Adipose tissue (tissue), 3 donors: ENCODE results near the gene NUDT17. TPM values are rescaled to one million over a fixed set of nuclear protein-coding genes. Genes with fewer than 3 reads are reported as not detected.
"Not testable (repeated sequence)": the region's sequence is repeated elsewhere in the genome, so short reads cannot be mapped to it uniquely, and the experiment has no call there.

ENCODE experiments used
- H3K27ac ChIP-seq: one replicate; pipeline ENCODE4 v1.5.1; 2013; ENCODE audit warnings: low read depth, low read length
- WGBS, 3 donors: extraction: QIAGEN DNeasy Blood & Tissue Kit; methylation state at CpG; one replicate each; pipeline ENCODE4 v1.1.7; 2013; 5-methylcytosine and 5-hydroxymethylcytosine counted together
- polyA plus RNA-seq, 3 donors: library from polyadenylated mRNA; stranded (reverse); fragments of 200-250 nt; gene quantifications; one replicate each; pipeline ENCODE4 v1.2.3, GENCODE V29; 2013
- donor health status: healthy with polysubstance abuse.
- donor health status: Bipolar disorder and iron deficiency.
- donor health status: healthy.

Gene NUDT17, protein sequence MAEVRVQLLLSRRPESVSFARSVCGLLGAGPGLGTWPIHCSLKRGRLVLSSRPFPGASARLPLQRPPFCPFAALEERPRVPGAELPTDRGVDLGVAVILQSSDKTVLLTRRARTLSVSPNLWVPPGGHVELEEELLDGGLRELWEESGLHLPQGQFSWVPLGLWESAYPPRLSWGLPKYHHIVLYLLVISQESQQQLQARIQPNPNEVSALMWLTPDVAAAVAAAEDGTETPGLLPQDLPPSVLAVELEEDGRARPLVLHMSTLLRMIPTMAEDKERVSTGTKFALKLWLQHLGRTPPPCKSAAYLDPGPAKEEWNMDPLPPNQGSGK
- 1 to 10 TPM; 1.7 to 2.8 (median 1.7) TPM for polyA plus RNA-seq

DNA sequence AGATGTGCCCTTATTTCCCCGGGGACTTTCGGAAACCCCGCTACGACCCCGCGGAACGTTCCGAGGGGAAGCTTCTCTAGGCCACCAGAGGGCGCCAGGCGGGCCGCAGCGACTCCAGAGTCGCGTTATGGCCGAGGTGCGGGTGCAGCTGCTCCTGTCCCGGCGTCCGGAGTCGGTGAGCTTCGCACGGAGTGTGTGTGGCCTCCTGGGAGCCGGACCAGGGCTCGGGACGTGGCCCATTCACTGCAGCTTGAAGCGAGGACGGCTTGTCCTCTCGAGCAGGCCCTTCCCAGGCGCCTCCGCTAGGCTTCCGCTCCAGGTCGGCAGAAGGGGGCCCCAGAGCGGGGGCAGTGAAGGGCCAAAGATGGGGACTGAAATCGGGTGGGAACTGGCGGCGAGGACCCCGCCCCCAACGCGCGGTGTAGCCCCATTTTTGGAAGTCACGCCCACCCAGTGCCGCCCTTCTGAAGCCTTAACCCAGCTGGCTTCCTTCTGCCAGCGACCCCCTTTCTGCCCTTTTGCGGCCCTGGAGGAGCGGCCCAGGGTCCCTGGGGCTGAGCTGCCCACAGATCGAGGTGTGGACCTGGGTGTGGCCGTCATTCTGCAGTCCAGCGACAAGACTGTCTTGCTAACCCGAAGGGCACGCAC is at the start of gene NUDT17:
TSS of gene NUDT17 (plus strand) at position 117 of the 648 bp plus-strand sequence. CDS start at position 128, 11 bp downstream.
- H3K27ac ChIP-seq, result no peak within 1 kb of the TSS
- 1% methylated on average over 48 to 50 of the region's 50 CpGs for WGBS, 3 donors

DNA sequence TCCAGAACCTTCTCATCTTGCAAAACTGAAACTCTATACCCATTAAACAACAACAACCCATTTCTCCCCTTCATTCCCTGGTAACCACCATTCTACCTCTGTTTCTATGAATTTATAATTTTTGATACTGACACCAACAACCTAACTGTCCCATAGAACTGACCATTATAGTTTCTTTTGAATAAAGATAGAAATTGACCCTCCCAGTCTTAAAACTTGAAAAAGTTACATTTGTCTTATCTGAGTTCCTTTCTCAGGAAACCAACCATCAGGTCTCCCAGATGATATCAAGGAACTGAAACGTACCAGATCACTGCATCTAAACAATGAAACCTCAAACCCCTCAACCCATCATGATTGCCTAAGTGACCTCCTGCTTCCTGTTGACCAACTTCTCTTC is 48.7 kb upstream of the NUDT17 start:
- 27 to 65% (median 50%) methylated on average over 1 of the region's 1 CpG for WGBS, 3 donors
- no peak overlapping the region for H3K27ac ChIP-seq

DNA sequence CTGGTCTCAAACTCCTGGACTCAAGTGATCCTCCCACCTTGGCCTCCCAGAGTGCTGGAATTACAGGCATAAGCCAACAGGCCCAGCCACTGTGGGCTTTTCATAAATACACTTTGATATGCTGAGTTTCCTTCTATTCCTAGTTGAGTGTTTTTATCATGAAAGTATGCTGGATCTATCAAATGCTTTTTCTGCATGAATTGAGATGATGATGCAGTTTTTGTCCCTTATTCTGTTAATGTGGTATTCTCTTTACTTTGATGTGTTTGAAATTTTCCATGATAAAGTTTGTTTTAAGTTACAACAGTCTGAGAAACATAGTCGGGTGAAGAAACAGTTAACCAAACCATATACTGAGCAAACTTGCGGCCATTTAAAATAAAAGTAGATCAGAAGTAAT is 45.6 kb upstream of the NUDT17 start:
- no peak overlapping the region for H3K27ac ChIP-seq
- 88 to 95% (median 94%) methylated on average over 2 of the region's 2 CpGs for WGBS, 3 donors

DNA sequence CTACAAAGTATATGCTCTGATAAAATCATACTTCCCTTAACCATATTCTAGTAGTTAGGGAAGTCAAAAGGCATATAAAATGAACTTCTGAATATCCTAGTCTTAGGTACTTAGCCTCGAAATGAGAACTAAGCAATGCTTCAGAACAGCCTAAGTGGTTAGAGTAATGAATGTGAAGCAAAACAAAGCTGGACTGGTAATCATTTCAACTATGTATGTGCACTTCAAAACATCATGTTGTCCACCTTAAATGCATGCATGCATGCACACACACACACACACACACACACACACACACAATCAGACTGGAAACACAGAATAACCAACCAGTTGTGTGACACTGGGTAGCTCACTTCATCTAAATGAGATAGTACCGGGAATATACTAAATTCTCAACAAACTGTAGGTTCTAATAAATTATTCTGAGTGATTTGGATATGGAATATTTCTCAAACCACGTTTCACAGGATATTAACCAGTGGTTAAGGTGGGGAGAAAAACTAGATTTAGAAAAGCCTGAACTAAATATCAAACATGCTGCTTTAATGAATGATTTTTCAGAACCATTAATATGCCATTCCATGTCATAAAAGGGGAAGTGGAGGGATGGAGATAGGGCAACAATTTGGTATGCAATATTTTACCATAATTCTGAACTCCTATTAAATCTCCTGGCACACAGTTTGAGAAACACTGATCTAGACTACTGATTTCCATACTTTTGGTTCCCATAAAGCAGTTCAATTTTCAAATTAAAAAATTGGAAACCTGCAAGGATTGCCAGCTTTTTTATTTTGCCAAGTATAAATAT is 41.0 kb upstream of the NUDT17 start:
- 50 to 64% (median 57%) methylated on average over 3 of the region's 3 CpGs for WGBS, 3 donors
- no peak overlapping the region for H3K27ac ChIP-seq

DNA sequence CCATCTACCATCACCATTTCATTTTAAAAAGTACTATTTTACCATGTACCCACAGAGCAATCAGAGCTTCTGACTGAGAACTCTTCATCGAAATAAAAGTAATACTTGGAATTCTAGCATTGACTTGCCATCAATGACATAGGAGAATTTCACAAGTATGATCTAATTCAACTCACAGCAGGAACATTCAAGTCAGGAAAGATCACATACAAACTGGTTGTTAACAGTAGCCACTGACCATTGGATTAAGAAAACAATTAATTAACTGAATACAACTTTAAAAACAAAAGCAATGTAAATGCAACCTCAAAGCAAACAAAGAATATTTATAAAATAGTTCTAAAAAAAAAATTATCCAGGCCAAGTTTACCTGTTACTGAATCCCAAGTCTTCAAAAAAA is 40.4 kb upstream of the NUDT17 start:
- WGBS, 3 donors, result 79 to 93% (median 91%) methylated on average over 1 of the region's 1 CpG
- H3K27ac ChIP-seq, result no peak overlapping the region

DNA sequence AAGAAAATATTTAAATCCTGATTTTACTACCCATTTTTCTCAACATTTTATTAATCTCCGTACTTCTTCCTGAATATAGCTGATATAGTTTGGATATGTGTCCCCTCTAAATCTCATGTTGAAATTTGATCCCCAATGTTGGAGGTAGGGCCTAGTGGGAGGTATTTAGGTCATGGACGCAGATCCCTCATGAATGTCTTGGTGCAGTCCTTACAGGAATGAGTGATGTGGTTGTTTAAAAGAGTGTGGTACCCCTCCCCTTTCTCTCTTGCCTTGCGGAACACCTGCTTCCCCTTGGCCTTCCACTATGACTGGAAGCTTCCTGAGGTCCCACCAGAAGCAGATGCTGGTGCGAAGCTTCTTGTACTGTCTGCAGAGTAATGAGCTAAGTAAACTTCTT is 39.0 kb upstream of the NUDT17 start:
- H3K27ac ChIP-seq, result no peak overlapping the region
- WGBS, 3 donors, result 94 to 97% (median 96%) methylated on average over 4 of the region's 4 CpGs

DNA sequence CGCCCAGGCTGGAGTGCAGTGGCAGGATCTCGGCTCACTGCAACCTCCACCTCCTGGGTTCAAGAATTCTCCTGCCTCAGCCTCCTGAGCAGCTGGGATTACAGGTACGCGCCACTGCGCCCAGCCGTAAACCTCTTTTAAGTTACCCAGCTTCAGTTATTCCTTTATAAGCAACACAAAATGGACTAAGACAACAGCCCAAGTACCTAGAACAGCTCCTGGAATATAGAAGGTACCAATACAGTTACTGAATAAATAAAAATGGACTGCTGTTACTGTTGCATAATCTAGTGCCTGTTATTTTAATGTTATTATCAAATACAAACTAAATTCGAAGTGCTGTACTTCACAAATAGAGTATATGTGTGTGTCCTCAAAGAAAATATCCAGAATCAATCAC is 38.6 kb upstream of the NUDT17 start:
- H3K27ac ChIP-seq, result no peak overlapping the region
- WGBS, 3 donors, result 89 to 99% (median 97%) methylated on average over 7 of the region's 7 CpGs

DNA sequence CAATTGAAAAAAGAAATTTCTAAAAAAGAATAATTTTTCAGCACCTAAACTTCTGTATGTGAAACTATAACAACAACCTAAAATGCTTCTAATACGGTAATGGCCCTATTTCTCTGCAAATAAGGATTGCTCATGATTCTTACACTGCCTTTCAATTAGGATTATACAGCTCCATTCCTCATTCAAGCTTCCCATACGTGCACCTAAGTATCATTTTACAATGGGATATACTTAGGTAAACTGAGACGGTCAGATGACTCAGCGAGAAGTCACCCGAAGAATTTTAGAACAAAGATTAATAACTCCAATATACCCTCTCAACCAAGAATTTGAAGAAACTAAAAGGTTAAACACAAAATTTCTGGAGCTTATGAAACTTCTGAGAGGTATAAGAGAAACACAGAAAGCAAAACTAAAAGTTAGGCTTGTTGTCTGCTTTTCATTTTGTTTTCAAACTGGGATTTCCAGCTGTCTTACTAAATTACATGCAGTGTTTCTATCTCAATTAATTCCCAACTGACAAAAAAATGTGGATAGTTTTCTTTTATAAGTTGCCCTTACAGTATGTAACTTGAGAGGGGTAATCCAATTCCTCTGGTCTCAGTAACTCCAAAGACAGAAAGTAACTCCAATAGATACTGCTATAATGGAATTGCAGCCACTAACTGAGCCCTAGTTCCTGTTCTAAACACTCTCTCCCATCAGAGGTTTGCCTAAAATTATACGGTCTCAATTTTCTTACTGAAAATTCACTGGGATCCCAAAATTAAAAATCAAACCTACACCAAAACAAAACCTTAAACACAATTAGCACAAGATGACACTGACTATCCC is 32.2 kb upstream of the NUDT17 start:
- not testable (repeated sequence) for H3K27ac ChIP-seq
- WGBS, 3 donors, result 71 to 76% (median 71%) methylated on average over 5 of the region's 6 CpGs

DNA sequence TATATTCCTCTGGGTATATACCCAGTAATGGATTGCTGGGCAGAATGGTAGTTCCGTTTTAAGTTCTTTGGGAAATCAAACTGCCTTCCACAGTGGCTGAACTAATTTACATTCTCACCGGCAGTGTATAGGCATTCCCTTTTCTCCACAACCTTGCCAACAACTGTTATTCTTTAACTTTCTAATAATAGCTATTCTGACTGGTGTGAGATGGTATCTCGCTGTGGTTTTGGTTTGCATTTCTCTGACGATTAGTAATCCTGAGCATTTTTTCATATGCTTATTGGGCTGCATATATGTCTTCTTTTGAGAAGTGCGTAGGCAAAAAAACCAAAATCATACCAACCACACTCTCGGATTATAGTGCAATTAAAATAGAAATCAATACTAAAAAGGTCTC is 27.3 kb upstream of the NUDT17 start:
- WGBS, 3 donors, result 32 to 55% (median 45%) methylated on average over 4 of the region's 6 CpGs
- H3K27ac ChIP-seq, result not testable (repeated sequence)

DNA sequence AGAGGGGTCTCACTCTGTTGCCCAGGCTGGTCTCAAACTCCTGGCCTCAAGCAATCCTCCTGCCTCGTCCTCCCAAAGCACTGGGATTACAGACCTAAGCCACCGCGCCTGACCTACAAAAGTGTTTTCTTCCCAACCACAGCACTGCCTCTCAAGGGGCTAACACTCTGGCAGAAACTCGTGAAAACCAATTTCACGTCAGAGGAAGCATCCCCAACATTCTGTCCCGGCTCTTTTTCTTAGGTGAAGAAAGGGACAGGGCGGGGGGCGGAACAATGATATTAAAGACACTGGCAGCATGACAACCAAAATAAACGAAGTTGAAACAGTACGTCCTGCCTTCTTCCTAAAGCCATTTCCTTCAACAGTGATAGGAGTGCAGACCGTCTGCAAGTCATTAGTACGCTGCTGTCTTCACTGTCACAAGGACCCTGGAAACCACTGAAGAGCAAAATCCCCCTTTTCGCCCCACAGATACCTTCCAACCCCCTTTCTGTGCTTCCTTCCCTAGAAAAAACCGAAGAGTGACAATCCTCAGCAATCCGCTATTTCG is 22.6 kb upstream of the NUDT17 start:
- WGBS, 3 donors, result 0 to 40% (median 0%) methylated on average over 2 to 4 of the region's 16 CpGs
- not testable (repeated sequence) for H3K27ac ChIP-seq

DNA sequence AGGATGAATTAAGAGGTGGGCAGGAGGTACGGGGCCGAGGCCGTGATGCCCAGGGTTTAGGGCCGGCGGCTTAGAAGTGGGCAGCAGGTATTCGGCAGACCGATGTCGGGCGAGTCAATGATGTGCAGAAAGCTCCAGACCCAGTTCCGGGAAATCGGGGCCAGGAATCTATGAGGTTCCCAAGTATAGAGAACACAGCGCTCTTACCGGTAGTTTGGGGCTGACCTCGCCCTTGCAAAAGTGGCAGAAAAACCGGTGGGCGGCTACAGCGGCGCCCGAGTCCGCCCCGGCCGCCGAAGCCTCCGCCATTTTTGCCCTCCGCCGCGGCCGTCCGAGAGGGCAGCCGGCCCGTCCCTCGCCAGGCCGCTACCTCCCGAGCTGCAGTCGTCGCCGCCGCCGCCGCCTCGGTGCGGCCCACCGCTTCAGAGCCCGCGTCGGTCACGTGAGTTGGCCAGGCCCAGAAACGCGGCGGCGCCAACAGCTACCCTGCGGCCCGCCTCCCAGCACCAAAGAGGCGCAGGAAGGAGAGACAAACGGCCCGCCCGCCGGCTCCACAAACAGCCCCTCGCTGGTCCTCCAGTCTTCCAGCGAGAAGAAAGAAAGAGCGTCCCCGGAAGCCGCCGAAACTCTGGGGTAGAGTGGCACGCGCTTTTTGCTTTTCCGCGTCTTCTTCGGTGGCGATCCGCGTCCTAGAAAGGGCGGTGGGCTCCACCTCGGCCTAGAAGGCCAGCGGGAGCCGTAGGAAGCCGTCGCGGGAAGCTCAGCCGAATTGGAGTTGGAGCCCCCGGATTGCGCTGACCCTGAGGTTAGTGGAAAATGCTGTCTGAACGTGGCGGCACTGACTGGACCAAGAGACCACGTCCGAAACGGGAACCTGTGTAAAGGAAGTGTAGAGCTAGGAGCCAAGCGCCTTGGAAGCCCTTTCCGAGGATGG is 21.6 kb upstream of the NUDT17 start, which contains the start of the genes POLR3C and RNF115:
TSS of gene POLR3C (plus strand) at position 636 of the 934 bp plus-strand sequence. CDS start 1,577 bp downstream, outside the sequence.
TSS of gene RNF115 (minus strand) at position 531 of the 934 bp plus-strand sequence. CDS start at position 309, 222 bp downstream.
- WGBS, 3 donors, result 0 to 1% (median 1%) methylated on average over 71 to 89 of the region's 89 CpGs
- H3K27ac ChIP-seq, result peak within 1 kb of the TSS; percentile 1

DNA sequence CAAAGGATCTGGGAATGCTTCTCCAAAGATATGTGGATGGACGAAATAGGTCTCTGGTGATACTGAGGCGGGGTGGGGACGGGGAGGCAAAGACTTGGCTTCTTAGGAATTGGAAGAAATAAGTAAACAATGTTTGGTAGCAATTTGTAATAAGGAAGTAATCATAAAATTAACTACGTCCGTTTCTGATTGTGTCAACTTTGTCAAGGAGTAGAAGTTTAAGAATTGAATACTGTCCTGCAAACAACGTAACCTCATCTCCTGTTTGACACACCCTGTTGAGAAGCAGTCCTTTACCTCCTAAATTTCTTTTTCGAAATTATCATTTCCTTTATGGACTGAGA is 21.0 kb upstream of the NUDT17 start:
- 0 to 2% (median 1%) methylated on average over 7 of the region's 7 CpGs for WGBS, 3 donors
- H3K27ac ChIP-seq, result no peak overlapping the region

DNA sequence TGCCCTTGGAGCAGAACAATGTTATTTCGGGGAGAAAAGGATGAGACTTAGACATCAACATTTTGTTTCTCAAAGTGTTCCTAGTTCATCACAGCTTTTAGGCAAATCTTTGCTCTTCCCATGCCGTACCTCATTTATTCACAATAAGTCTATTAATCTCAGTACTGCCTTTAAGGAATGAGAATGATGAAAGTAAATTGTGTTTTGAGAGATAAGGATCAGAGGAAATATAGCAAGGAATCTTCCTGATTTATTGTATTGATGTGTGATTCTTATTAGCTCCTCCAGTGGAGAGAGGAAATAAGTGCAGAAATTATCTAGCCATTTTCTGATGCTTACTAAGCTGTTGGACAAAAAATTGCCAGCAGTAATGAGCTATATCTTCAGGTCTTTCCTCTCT is 19.4 kb upstream of the NUDT17 start:
- 92 to 95% (median 95%) methylated on average over 2 of the region's 2 CpGs for WGBS, 3 donors
- H3K27ac ChIP-seq, result no peak overlapping the region

DNA sequence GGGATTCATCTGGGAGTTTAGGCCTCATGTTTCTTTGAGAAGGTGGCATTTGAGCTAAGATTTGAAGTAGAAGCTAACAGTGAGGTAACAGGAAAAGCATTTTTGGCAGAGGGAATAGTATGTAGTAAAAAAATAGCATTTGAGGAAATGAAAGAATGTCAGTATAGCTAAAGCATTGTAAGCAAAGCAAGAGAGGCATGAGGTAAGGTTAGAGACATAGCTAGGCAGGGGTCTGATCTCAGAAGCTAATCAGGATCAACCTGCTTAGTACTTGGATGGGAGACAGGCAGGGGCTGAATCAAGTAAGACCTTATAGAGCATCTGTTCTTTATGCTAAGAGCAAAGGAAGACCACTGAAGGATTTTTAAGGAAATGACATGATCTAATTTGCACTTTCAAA is 17.5 kb upstream of the NUDT17 start:
- no peak overlapping the region for H3K27ac ChIP-seq

DNA sequence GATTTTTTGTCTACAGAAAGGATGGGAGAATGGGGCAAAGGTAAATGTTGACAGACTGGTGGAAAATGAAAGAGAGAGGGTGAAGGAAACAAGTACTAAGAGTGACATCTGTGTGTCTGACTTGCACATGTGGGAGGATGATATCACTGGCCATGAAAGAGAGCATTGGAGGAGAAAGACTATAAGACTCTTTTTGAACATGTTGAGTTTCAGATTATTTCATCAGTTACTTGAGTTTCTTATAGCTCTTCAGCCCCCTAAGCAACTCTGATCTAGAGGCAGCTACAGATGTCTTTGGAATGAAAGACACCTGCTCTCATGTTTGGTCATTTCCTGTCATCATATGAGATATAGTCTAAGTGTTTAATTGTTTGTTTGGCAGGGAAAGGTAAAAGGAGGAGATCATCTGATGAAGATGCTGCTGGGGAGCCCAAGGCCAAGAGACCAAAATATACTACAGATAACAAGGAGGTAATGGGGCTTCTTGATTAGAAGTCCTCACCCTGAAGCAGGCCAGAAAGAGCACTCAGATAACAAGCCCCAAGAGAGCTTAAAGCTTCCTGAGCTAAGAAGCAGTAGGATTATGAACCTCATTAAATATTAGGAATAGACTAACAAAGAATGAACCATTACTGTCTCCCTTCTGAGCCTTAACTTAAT is 16.9 kb upstream of the NUDT17 start:
- H3K27ac ChIP-seq, result no peak overlapping the region

DNA sequence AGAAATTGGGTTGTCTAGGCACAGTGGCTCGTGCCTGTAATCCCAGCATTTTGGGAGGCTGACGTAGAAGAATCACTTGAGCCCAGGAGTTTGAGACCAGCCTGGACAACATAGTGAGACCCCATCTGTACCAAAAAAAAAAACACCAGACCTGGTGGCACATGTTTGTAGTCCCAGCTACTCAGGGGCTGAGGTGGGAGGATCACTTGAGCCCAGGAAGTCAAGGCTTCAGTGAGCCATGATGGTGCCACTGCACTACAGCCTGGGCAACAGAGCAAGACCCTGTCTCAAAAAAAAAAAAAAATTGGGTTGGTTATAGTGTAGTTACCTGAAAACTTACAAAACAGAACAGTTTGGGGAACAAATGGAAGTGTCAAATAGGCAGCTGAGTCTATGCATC is 14.6 kb upstream of the NUDT17 start:
- 95 to 99% (median 97%) methylated on average over 2 of the region's 2 CpGs for WGBS, 3 donors
- H3K27ac ChIP-seq, result not testable (repeated sequence)

DNA sequence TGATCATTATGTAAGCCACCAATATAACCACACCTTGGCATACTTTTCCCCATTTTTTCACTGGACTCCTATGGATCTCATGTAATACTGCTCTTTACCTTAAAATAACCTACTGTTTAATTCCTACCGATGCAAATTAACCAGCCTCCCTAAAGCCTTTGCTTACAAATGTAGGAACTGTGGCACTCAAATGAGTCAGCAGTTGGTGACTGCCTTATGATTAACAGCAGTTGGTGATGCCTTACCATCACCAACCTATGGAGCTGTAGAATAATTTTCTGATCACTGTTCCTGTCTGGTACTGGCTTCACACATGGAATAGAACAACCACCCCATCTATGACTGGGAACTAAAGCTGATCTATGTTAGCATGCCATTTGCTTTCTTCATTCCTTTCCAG is 7.8 kb upstream of the NUDT17 start:
- 96 to 100% (median 100%) methylated on average over 1 of the region's 1 CpG for WGBS, 3 donors
- H3K27ac ChIP-seq, result no peak overlapping the region
